Parathyroid adenoma (tissue), 2 donors: Measurements from ENCODE around the gene TMEM161B.

ENCODE experiments used
- H2AFZ ChIP-seq: fragments of 300-600 bp; sonication (generic); one replicate; pipeline ENCODE4 v1.7.0; 2017; ENCODE audit warnings: antibody characterized with exemption, mild to moderate bottlenecking
- H3K27ac ChIP-seq: fragments of 300-600 bp; sonication (generic); one replicate; pipeline ENCODE4 v1.7.0; 2017
- H3K27me3 ChIP-seq: fragments of 300-600 bp; sonication (generic); one replicate; pipeline ENCODE4 v1.7.0; 2017; ENCODE audit warnings: low read length; ENCODE audit not compliant: control insufficient read depth, insufficient read depth
- H3K36me3 ChIP-seq: fragments of 300-600 bp; sonication (generic); one replicate; pipeline ENCODE4 v1.7.0; 2017; ENCODE audit warnings: low read length; ENCODE audit not compliant: control insufficient read depth, insufficient read depth
- H3K4me1 ChIP-seq: fragments of 300-600 bp; sonication (generic); one replicate; pipeline ENCODE4 v1.7.0; 2017; ENCODE audit warnings: control low read depth
- H3K4me2 ChIP-seq: fragments of 300-600 bp; sonication (generic); one replicate; pipeline ENCODE4 v1.7.0; 2017; ENCODE audit warnings: low read length
- H3K4me3 ChIP-seq: fragments of 300-600 bp; sonication (generic); one replicate; pipeline ENCODE4 v1.7.0; 2017; ENCODE audit warnings: low read depth, low read length
- H3K79me2 ChIP-seq: fragments of 300-600 bp; sonication (generic); one replicate; pipeline ENCODE4 v1.7.0; 2017; ENCODE audit warnings: control low read depth
- H3K9ac ChIP-seq: fragments of 300-600 bp; sonication (generic); one replicate; pipeline ENCODE4 v1.7.0; 2017; ENCODE audit warnings: mild to moderate bottlenecking
- H3K9me3 ChIP-seq: fragments of 300-600 bp; sonication (generic); one replicate; pipeline ENCODE4 v1.7.0; 2017; ENCODE audit warnings: low read length; ENCODE audit not compliant: control insufficient read depth
- CTCF ChIP-seq: fragments of 300-600 bp; sonication (generic); IDR thresholded peaks from one replicate; pipeline ENCODE4 v1.7.0; 2017; ENCODE audit warnings: antibody characterized with exemption, mild to moderate bottlenecking
- donor health status: primary hyperparathyroidism.

The TMEM161B gene

DNA sequence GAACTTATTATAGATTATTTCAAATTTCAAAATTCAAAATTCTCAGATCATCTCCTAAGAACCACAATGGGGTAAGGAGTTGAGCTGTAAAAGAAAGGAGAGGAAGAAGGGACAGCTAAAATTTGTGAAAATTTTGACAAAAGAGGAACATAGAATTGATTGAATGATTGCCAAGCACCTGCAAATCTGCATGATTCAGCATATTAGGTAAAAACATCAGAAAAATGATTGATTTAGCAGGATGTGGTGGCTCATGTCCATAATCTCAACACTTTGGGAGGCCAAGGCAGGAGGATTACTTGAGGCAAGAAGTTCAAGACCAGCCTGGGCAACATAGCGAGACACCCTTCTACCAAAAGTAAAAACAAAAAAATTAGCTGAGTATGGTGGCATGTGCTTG, 14.3 kb downstream of the TMEM161B start:
- H3K4me1 ChIP-seq, result no peaks in the 10 kb centered on the region
- no peaks in the 10 kb centered on the region for H3K27me3 ChIP-seq
- H3K79me2 ChIP-seq, result peaks cover 51% of the 10 kb centered on the region
- H3K4me2 ChIP-seq, result no peak overlapping the region
- no peaks in the 10 kb centered on the region for H3K36me3 ChIP-seq
- no peak overlapping the region for H3K27ac ChIP-seq
- H3K4me3 ChIP-seq, result no peak overlapping the region
- no peak overlapping the region for H3K9ac ChIP-seq
- H2AFZ ChIP-seq, result no peak overlapping the region
- no peak for TF ChIP-seq CTCF
- H3K9me3 ChIP-seq, result no peaks in the 10 kb centered on the region

DNA sequence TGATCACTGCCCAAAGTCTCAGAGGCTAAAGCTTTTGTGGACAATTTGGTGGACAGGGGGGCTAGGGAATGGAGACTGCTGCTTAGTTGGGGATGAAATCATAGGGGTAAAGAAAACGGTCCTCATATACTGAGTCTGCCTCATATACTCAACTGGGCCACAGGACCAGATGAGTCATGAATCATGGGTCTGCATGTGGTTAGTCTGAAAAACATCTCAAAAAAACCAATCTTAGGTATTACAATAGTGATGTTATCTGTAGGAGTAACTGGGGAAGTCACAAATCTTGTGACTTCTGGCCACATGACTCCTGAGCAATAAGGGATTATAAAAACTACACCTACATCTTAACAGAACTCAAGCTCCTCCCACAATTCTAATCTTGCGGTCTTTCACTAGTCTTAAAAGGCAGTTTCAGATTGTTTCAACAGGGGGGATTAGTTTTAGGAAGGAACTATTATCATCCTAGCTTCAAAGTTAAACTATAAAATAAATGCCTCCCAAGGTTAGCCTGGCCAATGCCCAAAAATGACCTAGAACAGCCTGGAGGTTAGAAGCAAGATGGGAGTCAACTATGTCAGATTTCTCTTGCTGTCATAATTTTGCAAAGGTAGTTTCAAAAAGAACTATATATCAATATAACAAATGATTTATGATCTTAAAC, 17.5 kb downstream of the TMEM161B start:
- Histone ChIP-seq H3K9ac (no peak overlapping the region), H3K4me1 (no peaks in the 10 kb centered on the region), H3K9me3 (no peaks in the 10 kb centered on the region), H3K4me3 (no peak overlapping the region), H3K36me3 (no peaks in the 10 kb centered on the region), H3K27ac (no peak overlapping the region), H2AFZ (no peak overlapping the region), H3K79me2 (peaks cover 57% of the 10 kb centered on the region), H3K4me2 (no peak overlapping the region), H3K27me3 (no peaks in the 10 kb centered on the region)
- TF ChIP-seq CTCF, result no peak

DNA sequence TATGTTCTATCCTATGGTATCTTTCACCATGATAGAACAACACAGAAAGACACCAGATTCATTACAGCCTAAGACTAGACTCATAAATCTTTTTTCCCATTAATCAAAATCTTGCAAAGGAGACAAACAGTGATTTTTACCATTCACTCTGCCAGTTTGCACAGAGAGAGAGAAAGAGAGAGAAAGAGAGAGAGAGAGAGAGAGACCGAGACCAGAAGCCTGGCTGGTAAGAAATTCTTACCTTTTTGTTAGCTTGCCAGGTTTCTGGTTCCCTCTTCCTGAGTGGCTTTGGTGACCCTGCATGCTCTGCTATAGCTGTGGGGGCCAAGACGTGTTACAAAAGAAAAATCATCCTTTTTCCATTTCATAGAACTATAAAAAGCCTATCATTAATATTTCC, 18.6 kb downstream of the TMEM161B start:
- peaks cover 2% of the 10 kb centered on the region for H3K4me1 ChIP-seq
- no peaks in the 10 kb centered on the region for H3K27me3 ChIP-seq
- H3K4me3 ChIP-seq, result no peak overlapping the region
- H3K79me2 ChIP-seq, result peaks cover 54% of the 10 kb centered on the region
- no peaks in the 10 kb centered on the region for H3K36me3 ChIP-seq
- no peaks in the 10 kb centered on the region for H3K9me3 ChIP-seq
- no peak overlapping the region for H3K9ac ChIP-seq
- no peak overlapping the region for H2AFZ ChIP-seq
- no peak overlapping the region for H3K4me2 ChIP-seq
- no peak overlapping the region for H3K27ac ChIP-seq
- no peak for TF ChIP-seq CTCF

- no peak overlapping the region for H3K27ac ChIP-seq
- no peak for TF ChIP-seq CTCF
Observed at GRCh38 chr5:88248743-88249540, 19.7 kb downstream of the TMEM161B start.

More at GRCh38 chr5:88248743-88249540, 19.7 kb downstream of the TMEM161B start:
- H3K79me2 ChIP-seq, result peaks cover 44% of the 10 kb centered on the region
- no peak overlapping the region for H3K9ac ChIP-seq
- no peak overlapping the region for H3K4me2 ChIP-seq
- no peaks in the 10 kb centered on the region for H3K9me3 ChIP-seq
- H3K36me3 ChIP-seq, result no peaks in the 10 kb centered on the region
- no peak overlapping the region for H2AFZ ChIP-seq
- H3K27me3 ChIP-seq, result no peaks in the 10 kb centered on the region
- H3K4me1 ChIP-seq, result peaks cover 2% of the 10 kb centered on the region
- H3K4me3 ChIP-seq, result no peak overlapping the region
